Body of pancreas (tissue), 4 donors: ENCODE measurements around the gene IQSEC1.

Experiments
- POLR2A ChIP-seq, 3 donors: fragments of 450-650 bp; IDR thresholded peaks; one replicate each; pipeline ENCODE4 v1.6.1; 2016; ENCODE audit warnings: antibody characterized with exemption in 3 of 3, mild to moderate bottlenecking in 2 of 3
- TF ChIP-seq, protein P1 (sequence below), 7 experiments: fragments of 450-650 bp in 4 of 7; fragments of 200-600 bp in 3 of 7; sonication (generic) in 3 of 7; IDR thresholded peaks; one replicate each; pipeline ENCODE4 v1.5.1; 2016 to 2019; ENCODE audit warnings: antibody characterized with exemption in 7 of 7

DNA sequence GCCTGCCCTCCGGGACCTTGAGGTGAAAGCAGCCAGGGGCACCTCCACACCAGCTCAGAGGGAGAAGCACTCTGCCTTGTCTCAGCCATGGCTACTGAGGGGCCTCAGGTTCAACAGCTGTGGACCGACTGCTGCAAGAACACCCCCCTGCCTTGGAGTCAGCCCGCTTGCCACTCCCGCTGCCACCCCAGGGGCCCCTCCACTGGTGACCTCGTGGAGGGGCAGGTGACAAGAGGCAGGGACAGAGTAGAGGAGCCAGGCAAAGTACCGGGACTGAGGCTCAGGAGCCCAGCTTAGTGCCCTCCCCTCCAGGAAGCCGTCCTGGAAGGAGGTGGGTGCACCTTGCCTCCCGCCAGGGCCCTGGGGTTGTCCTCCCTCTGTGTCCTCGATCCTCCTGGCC lies 152.3 kb downstream of the IQSEC1 start:
- TF ChIP-seq, protein P1, sequence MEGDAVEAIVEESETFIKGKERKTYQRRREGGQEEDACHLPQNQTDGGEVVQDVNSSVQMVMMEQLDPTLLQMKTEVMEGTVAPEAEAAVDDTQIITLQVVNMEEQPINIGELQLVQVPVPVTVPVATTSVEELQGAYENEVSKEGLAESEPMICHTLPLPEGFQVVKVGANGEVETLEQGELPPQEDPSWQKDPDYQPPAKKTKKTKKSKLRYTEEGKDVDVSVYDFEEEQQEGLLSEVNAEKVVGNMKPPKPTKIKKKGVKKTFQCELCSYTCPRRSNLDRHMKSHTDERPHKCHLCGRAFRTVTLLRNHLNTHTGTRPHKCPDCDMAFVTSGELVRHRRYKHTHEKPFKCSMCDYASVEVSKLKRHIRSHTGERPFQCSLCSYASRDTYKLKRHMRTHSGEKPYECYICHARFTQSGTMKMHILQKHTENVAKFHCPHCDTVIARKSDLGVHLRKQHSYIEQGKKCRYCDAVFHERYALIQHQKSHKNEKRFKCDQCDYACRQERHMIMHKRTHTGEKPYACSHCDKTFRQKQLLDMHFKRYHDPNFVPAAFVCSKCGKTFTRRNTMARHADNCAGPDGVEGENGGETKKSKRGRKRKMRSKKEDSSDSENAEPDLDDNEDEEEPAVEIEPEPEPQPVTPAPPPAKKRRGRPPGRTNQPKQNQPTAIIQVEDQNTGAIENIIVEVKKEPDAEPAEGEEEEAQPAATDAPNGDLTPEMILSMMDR (IDR thresholded peaks at IDR 0.05): no peak
- no peak for TF ChIP-seq POLR2A (IDR thresholded peaks at IDR 0.05)
